Measurements from ENCODE around the gene SIPA1L2.

SIPA1L2 gene

DNA sequence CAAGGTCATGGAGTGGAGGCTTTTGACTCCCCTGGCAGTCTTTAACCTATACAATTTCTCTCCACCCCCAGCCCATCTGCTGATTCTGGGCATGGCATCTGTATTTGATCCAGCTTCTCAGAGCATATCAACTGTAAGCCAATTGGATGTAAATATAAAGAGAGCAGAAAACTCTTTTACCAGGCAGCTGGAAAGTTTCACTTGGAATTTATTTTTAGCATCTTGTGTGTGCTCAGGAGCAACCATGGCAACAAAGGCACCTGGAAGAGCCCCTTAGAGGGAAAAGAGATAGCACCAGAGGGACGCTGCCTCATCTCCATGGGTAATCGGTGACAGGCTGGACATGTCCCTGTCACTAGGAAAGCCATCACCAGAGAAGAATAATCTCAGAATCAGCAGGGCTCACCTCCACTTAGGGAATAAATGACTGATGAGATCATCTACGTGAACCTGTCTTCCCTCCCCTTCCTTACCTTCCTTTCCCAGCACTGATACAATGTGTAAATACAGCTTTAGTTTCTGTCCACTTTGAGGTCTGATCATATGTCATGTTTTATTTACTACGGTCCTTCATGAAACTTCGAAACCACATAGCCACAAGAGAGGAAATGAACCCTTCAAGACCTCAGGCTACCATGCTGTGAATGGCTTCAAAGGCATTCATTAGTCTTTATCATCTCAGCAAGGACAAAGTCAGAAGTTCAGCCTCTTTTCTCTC, 25.3 kb upstream of the SIPA1L2 start:
- no peak for TF ChIP-seq CTCF (IDR thresholded peaks at IDR 0.05; ENCODE audit: insufficient read depth, low read length, poor library complexity, severe bottlenecking)
- Histone ChIP-seq H3K27me3 (replicated peaks; ENCODE audit: control insufficient read depth, insufficient read depth, low read length) (no peaks in the 10 kb centered on the region), H3K36me3 (ENCODE audit: control insufficient read depth, insufficient read depth, low read length) (no peaks in the 10 kb centered on the region), H3K4me3 (replicated peaks; ENCODE audit: low read depth, low read length) (no peak overlapping the region)
- peak; percentile 7 for DNase-seq (ENCODE audit: extremely low read depth, insufficient read length)

DNA sequence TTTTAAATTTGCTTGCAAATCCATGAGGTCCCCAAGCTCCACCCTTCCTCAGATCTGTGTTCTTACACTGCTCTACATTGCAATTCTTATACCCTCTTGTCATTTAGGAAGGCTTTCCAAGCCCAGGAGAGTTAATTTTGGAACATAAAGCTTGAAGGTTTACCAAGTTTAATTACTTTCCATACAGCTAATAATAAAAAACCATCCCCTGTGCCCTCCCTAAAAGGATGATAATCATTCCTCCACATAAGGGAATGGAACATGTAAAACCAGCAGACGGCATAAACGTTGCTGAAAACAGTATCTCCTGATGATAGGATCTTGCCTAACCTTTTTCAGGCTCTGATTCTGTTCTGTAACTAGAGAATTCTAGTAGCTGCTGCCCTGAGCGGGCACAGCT, 23.9 kb upstream of the SIPA1L2 start:
- no peak for DNase-seq (ENCODE audit: extremely low read depth, insufficient read length)
- Histone ChIP-seq H3K36me3 (ENCODE audit: control insufficient read depth, insufficient read depth, low read length) (no peaks in the 10 kb centered on the region), H3K27me3 (replicated peaks; ENCODE audit: control insufficient read depth, insufficient read depth, low read length) (no peaks in the 10 kb centered on the region), H3K4me3 (replicated peaks; ENCODE audit: low read depth, low read length) (no peak overlapping the region)
- TF ChIP-seq CTCF (IDR thresholded peaks at IDR 0.05; ENCODE audit: insufficient read depth, low read length, poor library complexity, severe bottlenecking) = no peak

DNA sequence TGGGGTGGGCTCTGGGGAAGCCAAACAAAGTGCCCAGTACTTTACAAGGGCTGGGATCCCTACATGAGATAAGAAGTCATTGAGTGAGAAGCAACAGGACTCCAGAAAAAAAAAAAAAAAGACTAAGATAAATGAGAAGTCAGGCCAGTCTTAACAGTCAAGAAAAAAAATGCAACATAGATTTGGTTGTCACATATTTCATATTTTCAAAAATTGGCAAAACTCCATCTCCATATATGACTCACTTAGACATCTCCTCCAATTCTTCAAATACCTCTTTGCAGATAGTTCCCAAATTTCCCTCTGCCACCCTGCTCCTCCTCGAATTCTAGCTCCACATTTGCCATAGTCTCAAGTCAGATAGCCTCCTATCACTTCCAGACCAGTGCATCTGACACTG, 20.9 kb upstream of the SIPA1L2 start:
- Histone ChIP-seq H3K27me3 (replicated peaks; ENCODE audit: control insufficient read depth, insufficient read depth, low read length) (no peaks in the 10 kb centered on the region), H3K4me3 (replicated peaks; ENCODE audit: low read depth, low read length) (no peak overlapping the region), H3K36me3 (ENCODE audit: control insufficient read depth, insufficient read depth, low read length) (no peaks in the 10 kb centered on the region)
- no peak for TF ChIP-seq CTCF (IDR thresholded peaks at IDR 0.05; ENCODE audit: insufficient read depth, low read length, poor library complexity, severe bottlenecking)
- DNase-seq (ENCODE audit: extremely low read depth, insufficient read length) = no peak

GRCh38 chr1:232650418-232650817, 20.5 kb upstream of the SIPA1L2 start:
- Histone ChIP-seq H3K4me3 (replicated peaks; ENCODE audit: low read depth, low read length) (no peak overlapping the region), H3K36me3 (ENCODE audit: control insufficient read depth, insufficient read depth, low read length) (no peaks in the 10 kb centered on the region), H3K27me3 (replicated peaks; ENCODE audit: control insufficient read depth, insufficient read depth, low read length) (no peaks in the 10 kb centered on the region)
- no peak for DNase-seq (ENCODE audit: extremely low read depth, insufficient read length)
- TF ChIP-seq CTCF (IDR thresholded peaks at IDR 0.05; ENCODE audit: insufficient read depth, low read length, poor library complexity, severe bottlenecking) = no peak

DNA sequence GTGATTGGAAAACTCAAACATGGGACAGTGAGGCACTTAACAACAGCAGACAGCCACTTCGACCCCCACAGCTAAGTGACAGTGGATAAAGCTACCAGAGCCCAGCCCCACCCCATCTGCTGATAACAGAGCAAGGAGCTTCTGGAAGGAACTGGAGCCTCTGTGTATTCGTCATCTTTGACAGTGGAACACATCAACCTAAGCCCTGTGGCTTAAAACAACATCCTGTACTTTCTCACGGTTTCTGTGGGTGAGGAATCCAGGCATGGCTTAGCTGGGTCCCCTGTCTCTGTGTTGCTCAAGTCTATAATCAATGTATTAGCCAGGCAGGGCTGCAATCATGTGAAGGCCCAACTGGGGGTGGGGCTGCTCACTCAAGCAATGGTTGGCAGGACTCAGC, 18.4 kb upstream of the SIPA1L2 start:
- no peak for DNase-seq (ENCODE audit: extremely low read depth, insufficient read length)
- H3K4me3 ChIP-seq (replicated peaks; ENCODE audit: low read depth, low read length) = no peak overlapping the region
- TF ChIP-seq CTCF (IDR thresholded peaks at IDR 0.05; ENCODE audit: insufficient read depth, low read length, poor library complexity, severe bottlenecking) = no peak
- no peaks in the 10 kb centered on the region for H3K27me3 ChIP-seq (replicated peaks; ENCODE audit: control insufficient read depth, insufficient read depth, low read length)
- no peaks in the 10 kb centered on the region for H3K36me3 ChIP-seq (ENCODE audit: control insufficient read depth, insufficient read depth, low read length)

DNA sequence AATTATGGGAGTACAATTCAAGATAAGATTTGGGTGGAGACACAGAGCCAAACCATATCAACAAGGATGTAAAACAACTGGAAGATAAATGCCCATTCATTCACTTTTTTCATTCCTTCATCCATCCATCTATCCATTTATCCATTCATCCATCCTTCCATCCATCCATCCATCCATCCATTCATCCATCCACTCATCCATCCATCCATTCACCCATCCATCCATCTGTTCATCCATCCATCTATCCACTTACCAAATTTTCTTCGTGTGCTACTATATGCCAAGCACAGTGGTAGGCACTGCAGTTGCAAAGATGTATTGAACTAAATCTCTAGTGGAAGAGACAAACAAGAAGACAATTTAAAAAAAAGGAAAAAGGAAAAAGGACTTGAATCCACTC, 14.3 kb upstream of the SIPA1L2 start:
- DNase-seq (ENCODE audit: extremely low read depth, insufficient read length) = no peak
- Histone ChIP-seq H3K4me3 (replicated peaks; ENCODE audit: low read depth, low read length) (no peak overlapping the region), H3K36me3 (ENCODE audit: control insufficient read depth, insufficient read depth, low read length) (no peaks in the 10 kb centered on the region), H3K27me3 (replicated peaks; ENCODE audit: control insufficient read depth, insufficient read depth, low read length) (no peaks in the 10 kb centered on the region; the same call in 1 of the 2 replicates)
- TF ChIP-seq CTCF (IDR thresholded peaks at IDR 0.05; ENCODE audit: insufficient read depth, low read length, poor library complexity, severe bottlenecking) = no peak

Measured in GM06990 (cell line).